ENCODE results near the gene PAFAH1B2. TPM values are rescaled to one million over a fixed set of nuclear protein-coding genes. Genes with fewer than 3 reads are reported as not detected.
"Not testable (repeated sequence)": the region's sequence is repeated elsewhere in the genome, so short reads cannot be mapped to it uniquely, and the experiment has no call there.

PAFAH1B2 gene
- total RNA-seq, 4 donors from 2014 or later = 33.2 to 64.0 (median 48.5) TPM

- not testable (repeated sequence) for H3K4me3 ChIP-seq, H3K9me3 ChIP-seq, H3K27me3 ChIP-seq, DNase-seq, H3K27ac ChIP-seq
- H3K36me3 ChIP-seq = peaks cover 0 to 62% (median 7%) of the 10 kb centered on the region in 3 donors
- intact Hi-C loops (cut with DNase I) = loop anchor here (5.0 kb wide), 1 partner anchor 76 kb away; no protein-coding TSS in a partner anchor
- no CpG with 5 or more reads among the region's 13 CpGs for WGBS, 2 donors
- peaks cover 0 to 19% (median 0%) of the 10 kb centered on the region in 3 donors for H3K4me1 ChIP-seq
These were observed 64.6 kb downstream of the PAFAH1B2 start for GRCh38 chr11:117208710-117209109.

- not testable (repeated sequence) for H3K4me3 ChIP-seq, H3K27me3 ChIP-seq, H3K27ac ChIP-seq, DNase-seq, H3K9me3 ChIP-seq
- intact Hi-C loops (cut with DNase I) = loop anchor here (5.0 kb wide), 1 partner anchor 77 kb away; no protein-coding TSS in a partner anchor
- H3K36me3 ChIP-seq = peaks cover 1 to 62% (median 7%) of the 10 kb centered on the region in 3 donors
- H3K4me1 ChIP-seq = peaks cover 0 to 11% (median 0%) of the 10 kb centered on the region in 3 donors
- WGBS, 2 donors = 85 to 86% methylated on average over 7 of the region's 8 CpGs
These were observed 65.5 kb downstream of the PAFAH1B2 start for GRCh38 chr11:117209351-117210125.

GRCh38 chr11:117210620-117211019 is 66.5 kb downstream of the PAFAH1B2 start:
- no peaks in the 10 kb centered on the region for H3K4me1 ChIP-seq
- H3K36me3 ChIP-seq = peaks cover 0 to 62% (median 6%) of the 10 kb centered on the region in 3 donors
- intact Hi-C loops (cut with DNase I) = no loop called here
- no peak overlapping the region for H3K27ac ChIP-seq
- no peaks in the 10 kb centered on the region for H3K27me3 ChIP-seq
- H3K9me3 ChIP-seq = no peaks in the 10 kb centered on the region
- no peak overlapping the region for H3K4me3 ChIP-seq
- 87 to 96% methylated on average over 3 of the region's 3 CpGs for WGBS, 2 donors
- TF ChIP-seq POLR2A (IDR thresholded peaks at IDR 0.05) (no peak), CTCF (IDR thresholded peaks at IDR 0.05) (no peak)
- DNase-seq = no peak

GRCh38 chr11:117212697-117213355 is 68.7 kb downstream of the PAFAH1B2 start:
- intact Hi-C loops (cut with DNase I) = no loop called here
- no peak for DNase-seq
- Histone ChIP-seq H3K4me1 (peaks cover 0 to 19% (median 0%) of the 10 kb centered on the region in 3 donors), H3K27ac (no peak overlapping the region), H3K36me3 (peaks cover 0 to 84% (median 12%) of the 10 kb centered on the region in 3 donors), H3K27me3 (no peaks in the 10 kb centered on the region), H3K4me3 (no peak overlapping the region), H3K9me3 (no peaks in the 10 kb centered on the region)
- TF ChIP-seq CTCF (IDR thresholded peaks at IDR 0.05) = no peak
- no peak for TF ChIP-seq POLR2A (IDR thresholded peaks at IDR 0.05)
- WGBS, 2 donors = 94 to 95% methylated on average over 10 to 11 of the region's 11 CpGs

GRCh38 chr11:117214404-117215110 is 70.5 kb downstream of the PAFAH1B2 start:
- peaks cover 0 to 34% (median 9%) of the 10 kb centered on the region in 3 donors for H3K4me1 ChIP-seq
- H3K4me3 ChIP-seq = no peak overlapping the region
- H3K9me3 ChIP-seq = no peaks in the 10 kb centered on the region
- peak overlapping the region in 1 of 4 donors; percentile 9 for H3K27ac ChIP-seq
- intact Hi-C loops (cut with DNase I) = no loop called here
- no peak for DNase-seq
- 79 to 80% methylated on average over 7 of the region's 7 CpGs for whole genome bisulfite sequencing, 2 donors
- TF ChIP-seq CTCF (IDR thresholded peaks at IDR 0.05) = no peak
- no peak for TF ChIP-seq POLR2A (IDR thresholded peaks at IDR 0.05)
- H3K27me3 ChIP-seq = no peaks in the 10 kb centered on the region
- H3K36me3 ChIP-seq = peaks cover 12 to 97% (median 13%) of the 10 kb centered on the region in 3 donors

Data from esophagus squamous epithelium (tissue), 5 donors.